Activated CD8-positive, alpha-beta memory T cell treated with anti-CD3 and anti-CD28 coated beads for 1 hour (primary cell): ENCODE results near the gene TRPV5.

Experiments
- DNase-seq, 2 donors: peaks; one replicate each; pipeline ENCODE4 v3.0.0-alpha.2; 2020; ENCODE audit warnings: low read depth in 1 of 2; ENCODE audit errors: extremely low read depth in 1 of 2

Gene TRPV5

GRCh38 chr7:142887282-142888015 lies 46.1 kb downstream of the TRPV5 start:
- DNase-seq = no peak

- no peak for DNase-seq
Observed at GRCh38 chr7:142886866-142887265, 46.7 kb downstream of the TRPV5 start.

GRCh38 chr7:142885311-142886230 lies 48.0 kb downstream of the TRPV5 start, which contains the start of gene TRPV6:
Gene TRPV6 (minus strand): TSS chr7:142885745.
- no peak for DNase-seq

- DNase-seq = no peak
Observed at GRCh38 chr7:142884286-142884640, 49.3 kb downstream of the TRPV5 start.

- no peak for DNase-seq
Observed at GRCh38 chr7:142883571-142884285, 49.8 kb downstream of the TRPV5 start.

GRCh38 chr7:142883145-142883544 lies 50.4 kb downstream of the TRPV5 start:
- DNase-seq = no peak

- no peak for DNase-seq
Observed at GRCh38 chr7:142882338-142882678, 51.2 kb downstream of the TRPV5 start.

GRCh38 chr7:142881586-142882337 lies 51.8 kb downstream of the TRPV5 start:
- DNase-seq = no peak

- DNase-seq = peak in 1 of 2 donors; percentile 10
Observed at GRCh38 chr7:142880876-142881505, 52.6 kb downstream of the TRPV5 start.

- DNase-seq = no peak
Observed at GRCh38 chr7:142879060-142879459, 54.5 kb downstream of the TRPV5 start.

- DNase-seq = no peak
Observed at GRCh38 chr7:142878315-142878714, 55.2 kb downstream of the TRPV5 start.

- no peak for DNase-seq
Observed at GRCh38 chr7:142876991-142877910, 56.3 kb downstream of the TRPV5 start.

- no peak for DNase-seq
Observed at GRCh38 chr7:142876236-142876960, 57.1 kb downstream of the TRPV5 start.

- no peak for DNase-seq
Observed at GRCh38 chr7:142875456-142875855, 58.1 kb downstream of the TRPV5 start.

GRCh38 chr7:142874837-142875236 lies 58.7 kb downstream of the TRPV5 start:
- no peak for DNase-seq

GRCh38 chr7:142874409-142874808 lies 59.1 kb downstream of the TRPV5 start:
- DNase-seq = no peak

GRCh38 chr7:142873871-142874270 lies 59.7 kb downstream of the TRPV5 start:
- no peak for DNase-seq

- DNase-seq = no peak
Observed at GRCh38 chr7:142873281-142873784, 60.2 kb downstream of the TRPV5 start.
